GM23248 (cell line): ENCODE data around the gene PAFAH1B1.

Experiments
- EZH2 ChIP-seq: fragments of 200-600 bp; sonication (generic); IDR thresholded peaks from 2 replicates; pipeline ENCODE4 v1.6.1; 2018; ENCODE audit warnings: antibody characterized with exemption, mild to moderate bottlenecking; ENCODE audit not compliant: insufficient read depth, poor library complexity, severe bottlenecking
- EZH2phosphoT487 ChIP-seq: fragments of 200-600 bp; sonication (generic); IDR thresholded peaks from 2 replicates; pipeline ENCODE4 v1.6.1; 2018; ENCODE audit warnings: antibody characterized with exemption, moderate library complexity, mild to moderate bottlenecking, low read depth; ENCODE audit not compliant: insufficient read depth

DNA sequence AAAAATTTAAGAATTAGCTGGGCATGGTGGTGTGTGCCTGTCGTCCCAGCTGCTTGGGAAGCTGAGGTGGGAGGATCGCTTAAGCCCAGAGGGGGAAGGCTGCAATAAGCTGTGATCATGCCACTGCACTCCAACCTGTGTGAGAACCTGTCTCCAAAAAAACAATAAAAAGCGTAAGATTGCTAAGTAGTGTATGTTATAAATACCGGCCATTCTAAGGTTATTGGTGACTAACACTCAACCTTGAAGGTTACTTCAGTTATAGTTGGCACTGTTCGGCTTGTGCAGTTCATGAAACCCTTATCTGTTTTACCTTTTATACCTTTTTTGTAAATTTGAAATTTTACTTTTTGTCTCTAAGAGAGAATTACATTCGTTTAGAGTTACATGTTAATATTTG is 44.0 kb downstream of the PAFAH1B1 start:
- TF ChIP-seq EZH2 (no peak), EZH2phosphoT487 (no peak)
